EL (cell line): Measurements from ENCODE around the gene PFKL.
"Not testable (repeated sequence)": the region's sequence is repeated elsewhere in the genome, so short reads cannot be mapped to it uniquely, and the experiment has no call there.

Experiments
- DNase-seq: peaks from one replicate; pipeline ENCODE4 v3.0.0-alpha.2; 2016

PFKL gene

GRCh38 chr21:44295163-44295573 is 4.7 kb upstream of the PFKL start:
- DNase-seq = no peak

DNA sequence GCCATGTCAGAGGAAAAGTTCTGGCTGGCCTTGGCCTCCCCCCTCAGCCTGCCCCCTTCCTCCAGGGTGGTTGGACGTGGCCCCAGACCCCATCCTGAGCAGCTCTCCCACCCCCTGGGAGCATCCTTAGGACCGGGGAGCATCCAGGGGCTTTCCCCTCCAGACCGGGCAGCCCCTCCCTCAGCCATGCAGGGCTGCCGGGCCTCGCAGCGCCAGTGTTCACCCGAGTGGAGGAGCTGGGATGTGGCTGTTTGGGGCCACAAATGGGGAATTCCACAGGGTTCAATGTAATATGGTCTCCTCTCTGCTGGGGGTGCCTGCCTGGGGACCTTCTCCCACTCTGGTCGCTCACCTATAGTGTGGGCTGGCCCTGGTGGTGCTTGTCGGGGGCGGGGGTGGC is 4.2 kb upstream of the PFKL start:
- no peak for DNase-seq

- no peak for DNase-seq
Observed at GRCh38 chr21:44296103-44296519, 3.7 kb upstream of the PFKL start.

GRCh38 chr21:44296916-44297315 is 2.9 kb upstream of the PFKL start:
- DNase-seq = no peak

GRCh38 chr21:44297525-44298290 is 2.1 kb upstream of the PFKL start:
- peak; percentile 78 for DNase-seq

DNA sequence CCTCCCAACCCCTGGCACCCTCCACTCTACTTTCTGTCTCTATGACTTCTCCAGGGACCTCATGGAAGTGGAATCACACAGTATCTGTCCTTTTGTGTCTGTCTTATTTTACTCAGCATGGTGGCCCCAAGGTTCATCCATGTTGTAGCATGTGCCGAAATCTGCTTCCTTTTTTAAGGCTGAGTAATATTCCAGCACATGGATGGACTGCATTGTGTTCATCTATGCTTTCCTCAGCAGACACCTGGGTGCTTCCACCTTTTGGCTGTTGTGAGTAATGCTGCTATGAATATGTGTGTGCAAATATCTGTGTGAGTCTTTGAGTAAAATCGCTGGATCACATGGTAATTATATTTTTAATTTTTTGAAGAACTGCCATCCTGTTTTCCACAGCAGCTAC is 1.6 kb upstream of the PFKL start:
- DNase-seq = peak; percentile 14

DNA sequence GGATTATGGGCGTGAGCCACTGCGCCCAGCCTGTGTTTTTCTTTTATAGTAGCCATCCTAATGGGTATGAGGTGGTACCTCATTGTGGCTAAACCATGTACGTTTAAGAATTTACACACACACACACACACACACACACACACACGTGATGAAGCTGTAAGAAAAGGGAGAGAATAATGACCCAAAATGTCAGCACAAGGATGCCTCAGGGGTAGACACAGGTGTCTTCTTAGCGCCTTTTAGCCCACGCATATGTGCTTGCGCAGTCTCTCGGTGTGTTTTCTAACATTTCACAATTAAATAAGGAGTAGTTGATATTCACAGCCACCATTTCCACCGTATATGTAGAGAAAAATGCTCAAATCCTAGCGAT is 782 bp upstream of the PFKL start:
- DNase-seq = no peak

DNA sequence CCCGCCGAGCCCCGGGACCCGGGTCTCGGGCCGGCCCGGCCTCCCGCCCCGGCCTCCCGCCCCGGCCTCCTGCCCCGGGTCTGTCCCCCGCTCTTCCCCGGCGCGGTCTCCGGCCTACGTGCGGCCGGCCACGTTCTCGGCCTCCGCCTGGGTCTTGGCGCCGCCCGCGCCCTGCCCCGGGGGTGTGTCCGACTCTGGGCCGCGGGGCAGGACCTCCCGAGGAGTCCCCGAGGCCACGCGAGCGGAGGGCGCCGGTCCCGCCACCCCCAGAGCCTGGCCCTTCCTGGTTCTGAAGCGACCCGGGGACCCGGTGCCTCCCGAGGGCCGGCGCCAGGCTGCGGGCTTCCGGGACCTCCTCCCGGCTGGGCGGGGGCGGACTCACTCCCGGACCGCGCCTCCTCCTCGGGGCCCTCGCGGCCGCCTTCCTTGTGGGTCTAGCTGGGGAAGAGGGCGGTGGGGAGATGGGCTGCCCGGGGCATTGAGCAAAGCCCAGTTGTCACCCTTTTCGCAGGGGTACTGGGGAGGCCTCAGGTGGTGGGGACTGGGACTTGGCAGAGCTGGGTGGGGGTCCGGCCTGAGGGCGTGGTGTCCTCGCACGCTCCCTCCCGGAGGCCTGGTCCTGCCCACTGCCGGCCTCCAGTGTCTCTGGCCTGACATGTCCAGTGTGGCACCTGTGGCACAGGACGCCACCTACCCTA is 558 bp downstream of the PFKL start:
- DNase-seq = peak; percentile 67

DNA sequence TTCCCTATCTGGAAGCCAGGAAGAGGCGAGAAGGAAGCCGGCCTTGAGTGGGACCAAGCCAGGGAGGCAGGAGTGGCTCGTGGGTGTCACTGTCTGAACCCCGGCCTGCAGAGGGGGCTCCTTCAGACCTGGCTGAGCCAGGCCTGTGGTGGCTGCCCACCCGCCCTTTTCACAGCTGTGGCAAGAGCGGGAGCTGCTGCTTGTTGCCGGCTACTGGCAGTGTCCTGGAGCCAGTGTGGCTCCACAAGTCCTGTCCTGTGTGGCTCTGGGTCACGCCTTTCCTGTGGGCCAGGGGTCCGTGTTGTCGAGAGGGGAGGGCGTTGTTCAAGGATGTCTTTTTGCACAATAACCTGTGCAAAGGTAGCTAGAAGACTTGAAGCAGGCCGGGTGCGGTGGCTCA is 1.3 kb downstream of the PFKL start:
- no peak for DNase-seq

- no peak for DNase-seq
Observed at GRCh38 chr21:44301961-44302406, 2.1 kb downstream of the PFKL start.

- not testable (repeated sequence) for DNase-seq
Observed at GRCh38 chr21:44302573-44303401, 2.9 kb downstream of the PFKL start.

DNA sequence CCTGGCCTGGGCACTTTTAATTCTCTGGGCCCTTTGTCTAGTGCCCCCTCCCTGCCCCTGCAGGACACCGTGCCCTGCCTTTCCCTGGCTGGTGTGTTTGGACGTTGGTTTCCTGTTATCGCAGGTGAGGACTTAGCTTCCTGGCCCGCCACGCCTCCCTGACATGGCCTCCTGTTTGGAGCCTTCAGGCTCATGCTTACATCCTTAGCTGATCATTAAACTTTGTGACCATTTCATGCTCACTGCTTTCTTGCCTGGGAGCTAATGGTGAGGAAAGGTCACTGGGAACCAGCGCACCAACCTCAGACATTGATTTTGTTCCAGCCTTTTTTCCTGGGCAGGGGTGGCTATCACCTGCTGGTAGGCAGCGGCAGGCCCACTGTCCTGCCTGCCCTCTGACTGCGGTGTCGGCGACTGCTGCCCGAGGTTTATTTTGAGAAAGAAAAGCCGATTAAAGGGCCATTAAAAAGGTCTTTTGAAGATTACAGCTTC is 3.7 kb downstream of the PFKL start:
- no peak for DNase-seq

- DNase-seq = no peak
Observed at GRCh38 chr21:44304011-44304616, 4.3 kb downstream of the PFKL start.

DNA sequence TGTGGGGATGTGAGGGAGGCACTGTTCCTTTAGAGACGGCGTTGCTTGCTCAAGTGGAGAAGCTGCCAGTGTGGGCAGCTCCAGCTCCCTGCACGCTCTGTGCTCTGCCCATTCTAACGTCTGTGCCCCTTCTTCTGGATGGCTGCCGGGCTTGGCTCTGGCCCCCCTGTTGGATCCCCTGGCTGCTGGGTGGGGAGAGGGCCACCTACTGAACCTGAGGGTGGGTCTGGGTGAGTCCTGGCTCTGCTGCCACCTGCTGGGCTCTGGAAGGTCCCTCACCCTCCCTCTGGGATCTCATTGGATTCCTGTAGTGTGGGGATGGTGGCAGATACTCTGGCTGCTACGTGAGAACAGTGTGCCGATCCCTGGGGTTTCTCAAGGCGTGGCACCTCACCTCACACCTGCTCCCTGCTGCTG is 5.0 kb downstream of the PFKL start:
- peak; percentile 34 for DNase-seq

GRCh38 chr21:44305691-44306090 is 5.8 kb downstream of the PFKL start:
- no peak for DNase-seq

GRCh38 chr21:44306936-44307704 is 7.3 kb downstream of the PFKL start:
- DNase-seq = no peak

DNA sequence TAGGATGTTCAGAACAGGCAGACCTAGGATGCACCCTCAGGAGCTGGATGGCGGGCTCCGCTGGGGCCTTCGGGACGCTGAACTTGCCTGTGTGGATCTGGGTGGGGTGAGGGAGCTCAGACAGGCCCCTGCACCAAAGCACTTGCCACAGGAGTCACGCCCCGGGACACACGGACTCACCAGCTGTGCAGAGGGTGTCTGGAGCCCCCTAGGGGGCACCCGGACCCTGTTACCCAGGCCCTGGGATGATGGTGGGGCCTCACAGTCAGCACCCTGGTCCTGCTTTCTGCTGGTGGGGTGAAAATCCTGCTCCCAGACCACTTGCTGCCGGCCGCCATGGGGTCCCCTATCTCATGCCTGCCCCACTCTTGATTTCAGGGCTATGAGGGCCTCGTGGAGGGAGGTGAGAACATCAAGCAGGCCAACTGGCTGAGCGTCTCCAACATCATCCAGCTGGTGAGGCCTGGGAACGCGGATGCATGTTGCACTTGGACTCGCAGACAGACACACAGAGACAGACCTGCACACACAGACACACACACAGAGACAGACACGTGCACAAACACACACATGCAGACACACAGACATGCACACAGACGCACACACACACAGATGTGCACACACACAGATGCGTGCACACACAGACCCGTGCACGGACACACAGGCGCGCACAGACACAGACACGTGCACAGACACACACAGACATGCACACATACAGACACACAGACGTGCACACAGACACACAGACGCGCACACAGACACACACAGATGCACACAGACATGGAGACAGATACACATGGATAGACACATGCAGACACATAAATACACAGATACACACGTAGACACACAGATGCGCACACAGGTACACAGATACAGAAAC is 11.0 kb downstream of the PFKL start:
- no peak for DNase-seq

DNA sequence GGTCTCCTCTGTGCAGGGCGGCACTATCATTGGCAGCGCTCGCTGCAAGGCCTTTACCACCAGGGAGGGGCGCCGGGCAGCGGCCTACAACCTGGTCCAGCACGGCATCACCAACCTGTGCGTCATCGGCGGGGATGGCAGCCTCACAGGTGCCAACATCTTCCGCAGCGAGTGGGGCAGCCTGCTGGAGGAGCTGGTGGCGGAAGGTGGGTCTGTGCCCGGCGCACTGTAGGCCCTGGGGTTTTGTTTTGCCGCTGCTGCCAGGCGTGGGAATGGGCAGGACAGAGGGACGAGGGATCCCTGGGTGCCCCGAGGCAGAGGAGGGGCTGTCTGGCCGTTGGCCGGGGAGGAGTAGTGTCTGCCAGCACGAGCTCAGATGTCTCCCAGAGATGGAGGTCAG is 12.2 kb downstream of the PFKL start:
- no peak for DNase-seq

GRCh38 chr21:44312716-44313115 is 12.9 kb downstream of the PFKL start:
- no peak for DNase-seq

- no peak for DNase-seq
Observed at GRCh38 chr21:44313451-44313850, 13.6 kb downstream of the PFKL start.

DNA sequence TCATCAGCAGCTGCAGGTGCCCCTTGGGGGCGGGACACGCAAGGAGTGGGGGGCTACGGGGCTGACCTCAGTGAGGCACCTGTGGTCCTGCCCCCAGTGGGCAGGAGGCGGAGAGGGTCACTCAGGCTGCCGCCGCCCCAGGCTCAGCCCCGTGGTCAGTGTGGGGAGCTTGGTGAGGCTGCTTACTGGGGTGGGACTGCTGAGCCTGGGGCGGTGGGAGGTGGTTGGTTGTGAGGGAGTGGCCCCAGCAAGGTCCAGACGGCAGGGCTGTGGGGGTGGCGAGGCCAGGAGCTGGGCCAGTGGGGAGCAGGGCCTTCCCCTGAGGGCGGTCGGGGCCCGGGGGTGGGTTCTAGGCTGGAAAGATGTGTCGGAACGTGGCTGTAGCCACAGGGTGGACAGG is 14.3 kb downstream of the PFKL start:
- no peak for DNase-seq
